Mononuclear cell (primary cell): ENCODE data around the gene NRN1. TPM values are rescaled to one million over a fixed set of nuclear protein-coding genes. Genes with fewer than 3 reads are reported as not detected.
"Not testable (repeated sequence)": the region's sequence is repeated elsewhere in the genome, so short reads cannot be mapped to it uniquely, and the experiment has no call there.

ENCODE experiments used
- H3K27me3 ChIP-seq: 2 replicates; pipeline ENCODE4 v1.6.0; 2011; ENCODE audit warnings: low read length, control low read depth; ENCODE audit not compliant: insufficient read depth
- H3K4me1 ChIP-seq: 2 replicates; pipeline ENCODE4 v1.5.1; 2011; ENCODE audit warnings: mild to moderate bottlenecking, low read length, control low read depth; ENCODE audit not compliant: insufficient read depth
- H3K4me3 ChIP-seq: 2 replicates; pipeline ENCODE4 v1.5.1; 2011; ENCODE audit warnings: mild to moderate bottlenecking, low read length, moderate library complexity
- H3K9me3 ChIP-seq: 2 replicates; pipeline ENCODE4 v1.5.1; 2011; ENCODE audit warnings: low read depth, mild to moderate bottlenecking, control low read depth, low read length
- total RNA-seq: library from RNA; depleted of rRNA; stranded (reverse); fragments of >200 nt; gene quantifications from one replicate; pipeline ENCODE4 v1.2.3, GENCODE V29; 2012

Gene NRN1
- total RNA-seq, 1 donor, result 0.31 TPM

GRCh38 chr6:5968817-5969734 is 37.6 kb downstream of the NRN1 start:
- no peak overlapping the region for H3K4me3 ChIP-seq
- H3K27me3 ChIP-seq, result no peaks in the 10 kb centered on the region
- H3K9me3 ChIP-seq, result no peaks in the 10 kb centered on the region
- H3K4me1 ChIP-seq, result peaks cover 6% of the 10 kb centered on the region

GRCh38 chr6:5968036-5968435 is 38.7 kb downstream of the NRN1 start:
- H3K4me1 ChIP-seq, H3K9me3 ChIP-seq, H3K4me3 ChIP-seq, H3K27me3 ChIP-seq: not testable (repeated sequence)

GRCh38 chr6:5967594-5967993 is 39.1 kb downstream of the NRN1 start:
- no peak overlapping the region for H3K4me3 ChIP-seq
- H3K4me1 ChIP-seq, result peaks cover 6% of the 10 kb centered on the region
- no peaks in the 10 kb centered on the region for H3K27me3 ChIP-seq
- H3K9me3 ChIP-seq, result no peaks in the 10 kb centered on the region

- H3K4me1 ChIP-seq, result no peaks in the 10 kb centered on the region
- no peak overlapping the region for H3K4me3 ChIP-seq
- H3K27me3 ChIP-seq, result no peaks in the 10 kb centered on the region
- H3K9me3 ChIP-seq, result no peaks in the 10 kb centered on the region
These were observed 43.9 kb downstream of the NRN1 start for GRCh38 chr6:5962794-5963193.

- H3K9me3 ChIP-seq, result no peaks in the 10 kb centered on the region
- no peaks in the 10 kb centered on the region for H3K4me1 ChIP-seq
- H3K4me3 ChIP-seq, result no peak overlapping the region
- no peaks in the 10 kb centered on the region for H3K27me3 ChIP-seq
These were observed 44.9 kb downstream of the NRN1 start for GRCh38 chr6:5961836-5962235.

GRCh38 chr6:5960456-5960855 is 46.3 kb downstream of the NRN1 start:
- Histone ChIP-seq H3K4me1 (no peaks in the 10 kb centered on the region), H3K27me3 (no peaks in the 10 kb centered on the region), H3K9me3 (no peaks in the 10 kb centered on the region), H3K4me3 (no peak overlapping the region)

GRCh38 chr6:5958921-5959320 is 47.8 kb downstream of the NRN1 start:
- no peaks in the 10 kb centered on the region for H3K9me3 ChIP-seq
- H3K4me1 ChIP-seq, result no peaks in the 10 kb centered on the region
- H3K4me3 ChIP-seq, result no peak overlapping the region
- no peaks in the 10 kb centered on the region for H3K27me3 ChIP-seq

GRCh38 chr6:5956939-5957338 is 49.8 kb downstream of the NRN1 start:
- Histone ChIP-seq H3K4me3 (no peak overlapping the region), H3K9me3 (no peaks in the 10 kb centered on the region), H3K27me3 (peaks cover 7% of the 10 kb centered on the region), H3K4me1 (no peaks in the 10 kb centered on the region)

- no peak overlapping the region for H3K4me3 ChIP-seq
- no peaks in the 10 kb centered on the region for H3K9me3 ChIP-seq
- no peaks in the 10 kb centered on the region for H3K4me1 ChIP-seq
- H3K27me3 ChIP-seq, result peaks cover 7% of the 10 kb centered on the region
These were observed 56.4 kb downstream of the NRN1 start for GRCh38 chr6:5950361-5950785.
